ENCODE data around the gene PAEP.

DNA sequence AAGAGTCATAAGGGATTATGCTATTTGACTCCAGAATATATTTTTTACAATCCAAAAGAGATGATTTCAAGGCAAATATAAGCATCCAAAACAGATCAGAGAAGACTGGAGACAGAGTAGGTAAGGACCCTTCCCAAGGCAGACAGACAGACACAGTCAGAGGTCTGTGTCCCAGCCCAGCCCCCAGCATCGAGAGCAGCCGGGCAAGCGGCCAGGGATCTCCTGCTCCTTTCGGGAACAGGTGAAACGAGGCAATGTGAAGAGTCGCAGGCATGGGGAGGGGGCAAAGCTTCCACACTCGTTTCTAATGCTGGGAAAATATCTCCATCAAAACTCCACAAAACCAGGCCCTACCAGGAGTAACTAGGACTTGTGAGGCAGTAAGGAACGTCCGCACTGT is 5.8 kb downstream of the PAEP start:
- TF ChIP-seq, protein P1, sequence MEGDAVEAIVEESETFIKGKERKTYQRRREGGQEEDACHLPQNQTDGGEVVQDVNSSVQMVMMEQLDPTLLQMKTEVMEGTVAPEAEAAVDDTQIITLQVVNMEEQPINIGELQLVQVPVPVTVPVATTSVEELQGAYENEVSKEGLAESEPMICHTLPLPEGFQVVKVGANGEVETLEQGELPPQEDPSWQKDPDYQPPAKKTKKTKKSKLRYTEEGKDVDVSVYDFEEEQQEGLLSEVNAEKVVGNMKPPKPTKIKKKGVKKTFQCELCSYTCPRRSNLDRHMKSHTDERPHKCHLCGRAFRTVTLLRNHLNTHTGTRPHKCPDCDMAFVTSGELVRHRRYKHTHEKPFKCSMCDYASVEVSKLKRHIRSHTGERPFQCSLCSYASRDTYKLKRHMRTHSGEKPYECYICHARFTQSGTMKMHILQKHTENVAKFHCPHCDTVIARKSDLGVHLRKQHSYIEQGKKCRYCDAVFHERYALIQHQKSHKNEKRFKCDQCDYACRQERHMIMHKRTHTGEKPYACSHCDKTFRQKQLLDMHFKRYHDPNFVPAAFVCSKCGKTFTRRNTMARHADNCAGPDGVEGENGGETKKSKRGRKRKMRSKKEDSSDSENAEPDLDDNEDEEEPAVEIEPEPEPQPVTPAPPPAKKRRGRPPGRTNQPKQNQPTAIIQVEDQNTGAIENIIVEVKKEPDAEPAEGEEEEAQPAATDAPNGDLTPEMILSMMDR (IDR thresholded peaks at IDR 0.05) = no peak
- TF ChIP-seq POLR2A (IDR thresholded peaks at IDR 0.05) (no peak), POLR2AphosphoS5 (IDR thresholded peaks at IDR 0.05) (no peak)

Measured in breast epithelium (tissue), 3 donors.